ENCODE data around the gene SPDYE6.
"Not testable (repeated sequence)": the region's sequence is repeated elsewhere in the genome, so short reads cannot be mapped to it uniquely, and the experiment has no call there.

The SPDYE6 gene

GRCh38 chr7:102356344-102356743, at the start of gene SPDYE6:
SPDYE6 (minus strand) TSS chr7:102356444; CDS start chr7:102356023, 421 bp downstream.
- not testable (repeated sequence) for H3K27ac ChIP-seq (ENCODE audit: low read depth, low read length); H3K4me1 ChIP-seq (ENCODE audit: control insufficient read depth in 5 of 5, insufficient read depth in 5 of 5, low read length in 5 of 5); H3K27me3 ChIP-seq (ENCODE audit: control insufficient read depth in 5 of 5, insufficient read depth in 4 of 5, low read length in 5 of 5); H3K36me3 ChIP-seq (ENCODE audit: control insufficient read depth in 5 of 5, insufficient read depth in 5 of 5, low read length in 5 of 5); H3K9me3 ChIP-seq (ENCODE audit: control insufficient read depth in 5 of 5, low read length in 5 of 5); H3K9ac ChIP-seq (ENCODE audit: low read length in 5 of 5); H3K4me3 ChIP-seq (ENCODE audit: low read depth in 1 of 5, low read length in 5 of 5)

GRCh38 chr7:102404862-102405188, 48.6 kb upstream of the SPDYE6 start:
- not testable (repeated sequence) for H3K27me3 ChIP-seq (ENCODE audit: control insufficient read depth in 5 of 5, insufficient read depth in 4 of 5, low read length in 5 of 5); H3K9me3 ChIP-seq (ENCODE audit: control insufficient read depth in 5 of 5, low read length in 5 of 5); H3K27ac ChIP-seq (ENCODE audit: low read depth, low read length); H3K9ac ChIP-seq (ENCODE audit: low read length in 5 of 5); H3K4me1 ChIP-seq (ENCODE audit: control insufficient read depth in 5 of 5, insufficient read depth in 5 of 5, low read length in 5 of 5); H3K4me3 ChIP-seq (ENCODE audit: low read depth in 1 of 5, low read length in 5 of 5)
- H3K36me3 ChIP-seq (ENCODE audit: control insufficient read depth in 5 of 5, insufficient read depth in 5 of 5, low read length in 5 of 5): peaks cover 14 to 94% (median 69%) of the 10 kb centered on the region in 5 donors

GRCh38 chr7:102404005-102404861, 48.0 kb upstream of the SPDYE6 start:
- Histone ChIP-seq H3K36me3 (ENCODE audit: control insufficient read depth in 5 of 5, insufficient read depth in 5 of 5, low read length in 5 of 5) (peaks cover 14 to 95% (median 70%) of the 10 kb centered on the region in 5 donors), H3K4me3 (ENCODE audit: low read depth in 1 of 5, low read length in 5 of 5) (no peak overlapping the region), H3K27ac (ENCODE audit: low read depth, low read length) (no peak overlapping the region), H3K27me3 (ENCODE audit: control insufficient read depth in 5 of 5, insufficient read depth in 4 of 5, low read length in 5 of 5) (no peaks in the 10 kb centered on the region), H3K9ac (ENCODE audit: low read length in 5 of 5) (no peak overlapping the region), H3K4me1 (ENCODE audit: control insufficient read depth in 5 of 5, insufficient read depth in 5 of 5, low read length in 5 of 5) (no peaks in the 10 kb centered on the region), H3K9me3 (ENCODE audit: control insufficient read depth in 5 of 5, low read length in 5 of 5) (no peaks in the 10 kb centered on the region)

GRCh38 chr7:102403563-102403962, 47.3 kb upstream of the SPDYE6 start:
- Histone ChIP-seq H3K4me3 (ENCODE audit: low read depth in 1 of 5, low read length in 5 of 5) (no peak overlapping the region), H3K27me3 (ENCODE audit: control insufficient read depth in 5 of 5, insufficient read depth in 4 of 5, low read length in 5 of 5) (no peaks in the 10 kb centered on the region), H3K9ac (ENCODE audit: low read length in 5 of 5) (peak overlapping the region in 1 of 5 donors; percentile 33), H3K27ac (ENCODE audit: low read depth, low read length) (no peak overlapping the region), H3K36me3 (ENCODE audit: control insufficient read depth in 5 of 5, insufficient read depth in 5 of 5, low read length in 5 of 5) (peaks cover 14 to 93% (median 69%) of the 10 kb centered on the region in 5 donors), H3K9me3 (ENCODE audit: control insufficient read depth in 5 of 5, low read length in 5 of 5) (no peaks in the 10 kb centered on the region), H3K4me1 (ENCODE audit: control insufficient read depth in 5 of 5, insufficient read depth in 5 of 5, low read length in 5 of 5) (no peaks in the 10 kb centered on the region)

GRCh38 chr7:102400360-102400759, 44.1 kb upstream of the SPDYE6 start:
- peaks cover 6 to 62% (median 44%) of the 10 kb centered on the region in 5 donors for H3K36me3 ChIP-seq (ENCODE audit: control insufficient read depth in 5 of 5, insufficient read depth in 5 of 5, low read length in 5 of 5)
- H3K4me1 ChIP-seq (ENCODE audit: control insufficient read depth in 5 of 5, insufficient read depth in 5 of 5, low read length in 5 of 5): peaks cover 2 to 19% (median 17%) of the 10 kb centered on the region in 5 donors
- no peaks in the 10 kb centered on the region for H3K9me3 ChIP-seq (ENCODE audit: control insufficient read depth in 5 of 5, low read length in 5 of 5)
- H3K9ac ChIP-seq (ENCODE audit: low read length in 5 of 5): no peak overlapping the region
- H3K27ac ChIP-seq (ENCODE audit: low read depth, low read length): no peak overlapping the region
- H3K27me3 ChIP-seq (ENCODE audit: control insufficient read depth in 5 of 5, insufficient read depth in 4 of 5, low read length in 5 of 5): no peaks in the 10 kb centered on the region
- no peak overlapping the region for H3K4me3 ChIP-seq (ENCODE audit: low read depth in 1 of 5, low read length in 5 of 5)

GRCh38 chr7:102398543-102398942, 42.3 kb upstream of the SPDYE6 start:
- Histone ChIP-seq H3K9ac (ENCODE audit: low read length in 5 of 5) (no peak overlapping the region), H3K9me3 (ENCODE audit: control insufficient read depth in 5 of 5, low read length in 5 of 5) (no peaks in the 10 kb centered on the region), H3K4me3 (ENCODE audit: low read depth in 1 of 5, low read length in 5 of 5) (no peak overlapping the region), H3K4me1 (ENCODE audit: control insufficient read depth in 5 of 5, insufficient read depth in 5 of 5, low read length in 5 of 5) (peaks cover 2 to 20% (median 17%) of the 10 kb centered on the region in 5 donors), H3K27ac (ENCODE audit: low read depth, low read length) (no peak overlapping the region), H3K36me3 (ENCODE audit: control insufficient read depth in 5 of 5, insufficient read depth in 5 of 5, low read length in 5 of 5) (peaks cover 6 to 44% (median 31%) of the 10 kb centered on the region in 5 donors), H3K27me3 (ENCODE audit: control insufficient read depth in 5 of 5, insufficient read depth in 4 of 5, low read length in 5 of 5) (no peaks in the 10 kb centered on the region)

GRCh38 chr7:102396710-102397019, 40.4 kb upstream of the SPDYE6 start:
- no peaks in the 10 kb centered on the region for H3K27me3 ChIP-seq (ENCODE audit: control insufficient read depth in 5 of 5, insufficient read depth in 4 of 5, low read length in 5 of 5)
- peaks cover 6 to 28% (median 17%) of the 10 kb centered on the region in 5 donors for H3K36me3 ChIP-seq (ENCODE audit: control insufficient read depth in 5 of 5, insufficient read depth in 5 of 5, low read length in 5 of 5)
- peak overlapping the region; percentile 89 to 99 (median 96) for H3K4me3 ChIP-seq (ENCODE audit: low read depth in 1 of 5, low read length in 5 of 5)

GRCh38 chr7:102395873-102396709, 39.8 kb upstream of the SPDYE6 start, which contains the start of gene PRKRIP1:
PRKRIP1 (plus strand) TSS chr7:102396363; CDS start chr7:102396412, 49 bp downstream.
- Histone ChIP-seq H3K9me3 (ENCODE audit: control insufficient read depth in 5 of 5, low read length in 5 of 5) (no peaks in the 10 kb centered on the region), H3K9ac (ENCODE audit: low read length in 5 of 5) (peak within 1 kb of the TSS; percentile 94 to 99 (median 96)), H3K4me1 (ENCODE audit: control insufficient read depth in 5 of 5, insufficient read depth in 5 of 5, low read length in 5 of 5) (peaks cover 2 to 20% (median 17%) of the 10 kb centered on the region in 5 donors), H3K27ac (ENCODE audit: low read depth, low read length) (peak within 1 kb of the TSS; percentile 92), H3K4me3 (ENCODE audit: low read depth in 1 of 5, low read length in 5 of 5) (peak within 1 kb of the TSS; percentile 89 to 99 (median 96)), H3K36me3 (ENCODE audit: control insufficient read depth in 5 of 5, insufficient read depth in 5 of 5, low read length in 5 of 5) (peaks cover 6 to 24% (median 15%) of the 10 kb centered on the region in 5 donors), H3K27me3 (ENCODE audit: control insufficient read depth in 5 of 5, insufficient read depth in 4 of 5, low read length in 5 of 5) (no peaks in the 10 kb centered on the region)

More at GRCh38 chr7:102396710-102397019, 40.4 kb upstream of the SPDYE6 start:
- peak overlapping the region; percentile 94 to 99 (median 96) for H3K9ac ChIP-seq (ENCODE audit: low read length in 5 of 5)
- peaks cover 2 to 20% (median 17%) of the 10 kb centered on the region in 5 donors for H3K4me1 ChIP-seq (ENCODE audit: control insufficient read depth in 5 of 5, insufficient read depth in 5 of 5, low read length in 5 of 5)
- peak overlapping the region; percentile 92 for H3K27ac ChIP-seq (ENCODE audit: low read depth, low read length)
- no peaks in the 10 kb centered on the region for H3K9me3 ChIP-seq (ENCODE audit: control insufficient read depth in 5 of 5, low read length in 5 of 5)

- Histone ChIP-seq H3K36me3 (ENCODE audit: control insufficient read depth in 5 of 5, insufficient read depth in 5 of 5, low read length in 5 of 5) (peaks cover 3 to 19% (median 12%) of the 10 kb centered on the region in 5 donors), H3K27me3 (ENCODE audit: control insufficient read depth in 5 of 5, insufficient read depth in 4 of 5, low read length in 5 of 5) (no peaks in the 10 kb centered on the region), H3K4me1 (ENCODE audit: control insufficient read depth in 5 of 5, insufficient read depth in 5 of 5, low read length in 5 of 5) (peaks cover 2 to 20% (median 17%) of the 10 kb centered on the region in 5 donors), H3K4me3 (ENCODE audit: low read depth in 1 of 5, low read length in 5 of 5) (peak overlapping the region; percentile 81 to 99 (median 96)), H3K9ac (ENCODE audit: low read length in 5 of 5) (peak overlapping the region in 4 of 5 donors; percentile 96 to 99 (median 97)), H3K27ac (ENCODE audit: low read depth, low read length) (peak overlapping the region; percentile 92), H3K9me3 (ENCODE audit: control insufficient read depth in 5 of 5, low read length in 5 of 5) (no peaks in the 10 kb centered on the region)
Observed at GRCh38 chr7:102395592-102395872, 39.3 kb upstream of the SPDYE6 start.

- Histone ChIP-seq H3K4me1 (ENCODE audit: control insufficient read depth in 5 of 5, insufficient read depth in 5 of 5, low read length in 5 of 5) (peaks cover 2 to 20% (median 17%) of the 10 kb centered on the region in 5 donors), H3K36me3 (ENCODE audit: control insufficient read depth in 5 of 5, insufficient read depth in 5 of 5, low read length in 5 of 5) (peaks cover 0 to 10% (median 3%) of the 10 kb centered on the region in 5 donors), H3K9me3 (ENCODE audit: control insufficient read depth in 5 of 5, low read length in 5 of 5) (no peaks in the 10 kb centered on the region), H3K27me3 (ENCODE audit: control insufficient read depth in 5 of 5, insufficient read depth in 4 of 5, low read length in 5 of 5) (no peaks in the 10 kb centered on the region), H3K4me3 (ENCODE audit: low read depth in 1 of 5, low read length in 5 of 5) (no peak overlapping the region), H3K9ac (ENCODE audit: low read length in 5 of 5) (no peak overlapping the region), H3K27ac (ENCODE audit: low read depth, low read length) (no peak overlapping the region)
Observed at GRCh38 chr7:102393467-102393866, 37.2 kb upstream of the SPDYE6 start.
